Tibial nerve (tissue), 4 donors: ENCODE measurements around the gene ARV1.

Experiments used
- CTCF ChIP-seq, 5 experiments: fragments of 200-600 bp in 3 of 5; fragments of 450-650 bp in 2 of 5; sonication (generic) in 3 of 5; IDR thresholded peaks; one replicate each; pipeline ENCODE4 v1.5.1; 2016 to 2019; ENCODE audit warnings: antibody characterized with exemption in 5 of 5, mild to moderate bottlenecking in 3 of 5, moderate library complexity in 2 of 5
- EP300 ChIP-seq, 2 donors: sonication (generic); formaldehyde crosslinking; IDR thresholded peaks; one replicate each; pipeline ENCODE4 v1.6.1; 2017; ENCODE audit warnings: antibody characterized with exemption in 2 of 2, mild to moderate bottlenecking in 1 of 2
- POLR2A ChIP-seq, 2 donors: fragments of 450-650 bp; IDR thresholded peaks; one replicate each; pipeline ENCODE4 v1.6.1; 2017; ENCODE audit warnings: antibody characterized with exemption in 2 of 2, mild to moderate bottlenecking in 2 of 2, moderate library complexity in 2 of 2

- TF ChIP-seq CTCF (IDR thresholded peaks at IDR 0.05) (no peak), EP300 (IDR thresholded peaks at IDR 0.05) (no peak), POLR2A (IDR thresholded peaks at IDR 0.05) (no peak)
Observed at GRCh38 chr1:230976360-230976759, 2.5 kb upstream of the ARV1 start.
